Testis (tissue), 3 donors: ENCODE results near the gene SEC61A1. TPM values are rescaled to one million over a fixed set of nuclear protein-coding genes. Genes with fewer than 3 reads are reported as not detected.

Experiments
- DNase-seq: peaks from one replicate; pipeline ENCODE4 v3.0.0-alpha.2; 2019
- H3K27ac ChIP-seq, 2 donors: fragments of 200-600 bp; sonication (generic); one replicate each; pipeline ENCODE4 v1.5.1; 2019
- H3K27me3 ChIP-seq: fragments of 200-600 bp; sonication (generic); one replicate; pipeline ENCODE4 v1.5.1; 2019
- H3K36me3 ChIP-seq: fragments of 200-600 bp; sonication (generic); one replicate; pipeline ENCODE4 v1.5.1; 2017; ENCODE audit warnings: low read depth; ENCODE audit errors: missing control alignments
- H3K4me1 ChIP-seq: fragments of 200-600 bp; sonication (generic); one replicate; pipeline ENCODE4 v1.5.1; 2019
- H3K4me3 ChIP-seq, 2 donors: fragments of 200-600 bp; sonication (generic); one replicate each; pipeline ENCODE4 v1.5.1; 2017 to 2019
- H3K9me3 ChIP-seq: fragments of 200-600 bp; sonication (generic); one replicate; pipeline ENCODE4 v1.5.1; 2017
- POLR2A ChIP-seq: fragments of 450-650 bp; IDR thresholded peaks from one replicate; pipeline ENCODE4 v1.6.1; 2017; ENCODE audit warnings: antibody characterized with exemption, mild to moderate bottlenecking, moderate library complexity
- WGBS, 2 donors: methylation state at CpG; one replicate each; pipeline ENCODE4 v1.1.5; 2018; 5-methylcytosine and 5-hydroxymethylcytosine counted together
- intact Hi-C: fragments of 100-400 bp; cut with DNase I; formaldehyde crosslinking; loops from one replicate; pipeline ENCODE4 v1.15.1; 2023; ENCODE audit warnings: low total_unique reads
- polyA plus RNA-seq: library from polyadenylated mRNA; stranded (reverse); fragments of 350-450 nt; fragmentation: Illumina TruSeq; extraction: RNeasy Lipid Tissue Mini Kit (QIAGEN cat#74804); gene quantifications from one replicate; pipeline ENCODE4 v1.2.3, GENCODE V29; 2014; ENCODE audit warnings: low read depth, low replicate concordance; ENCODE audit not compliant: insufficient read depth
- total RNA-seq, 2 donors: library from RNA; depleted of rRNA; stranded (reverse); fragments of >200 nt; gene quantifications; one replicate each; pipeline ENCODE4 v1.2.3, GENCODE V29; 2016
- TF ChIP-seq, protein P1 (sequence below), 3 experiments: fragments of 450-650 bp in 2 of 3; fragments of 200-600 bp in 1 of 3; sonication (generic) in 1 of 3; IDR thresholded peaks; one replicate each; pipeline ENCODE4 v1.5.1; 2016 to 2019; ENCODE audit warnings: antibody characterized with exemption in 3 of 3, mild to moderate bottlenecking in 2 of 3, moderate library complexity in 1 of 3

SEC61A1 gene
- total and polyA plus RNA-seq, 3 donors from 2014 or later = 119 to 137 (median 129) TPM

DNA sequence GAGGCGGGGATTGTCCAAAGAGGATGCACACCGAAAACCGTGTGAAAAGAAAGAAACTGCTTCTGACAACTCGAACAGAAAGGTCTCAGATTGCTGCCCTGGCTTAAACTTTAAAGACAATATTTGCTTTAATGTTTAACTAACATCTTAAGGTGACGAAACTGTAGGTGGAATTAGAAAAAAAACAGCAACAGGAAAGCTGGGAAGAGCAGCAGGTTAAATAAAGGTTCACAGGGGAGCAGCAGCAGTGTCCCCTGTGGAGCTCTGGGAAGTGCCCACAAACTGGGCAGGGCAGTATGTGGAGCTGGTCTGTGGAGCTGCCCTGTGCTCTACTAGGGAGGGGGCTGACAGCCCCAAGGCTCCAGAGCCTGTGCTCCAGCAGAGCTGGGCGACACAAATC is 46.0 kb downstream of the SEC61A1 start:
- Histone ChIP-seq H3K27ac (no peak overlapping the region), H3K9me3 (no peaks in the 10 kb centered on the region), H3K36me3 (no peaks in the 10 kb centered on the region), H3K4me1 (no peaks in the 10 kb centered on the region), H3K4me3 (no peak overlapping the region), H3K27me3 (no peaks in the 10 kb centered on the region)
- 93 to 97% methylated on average over 6 of the region's 6 CpGs for WGBS, 2 donors
- no peak for DNase-seq
- intact Hi-C loops = no loop called here
- TF ChIP-seq, protein P1, sequence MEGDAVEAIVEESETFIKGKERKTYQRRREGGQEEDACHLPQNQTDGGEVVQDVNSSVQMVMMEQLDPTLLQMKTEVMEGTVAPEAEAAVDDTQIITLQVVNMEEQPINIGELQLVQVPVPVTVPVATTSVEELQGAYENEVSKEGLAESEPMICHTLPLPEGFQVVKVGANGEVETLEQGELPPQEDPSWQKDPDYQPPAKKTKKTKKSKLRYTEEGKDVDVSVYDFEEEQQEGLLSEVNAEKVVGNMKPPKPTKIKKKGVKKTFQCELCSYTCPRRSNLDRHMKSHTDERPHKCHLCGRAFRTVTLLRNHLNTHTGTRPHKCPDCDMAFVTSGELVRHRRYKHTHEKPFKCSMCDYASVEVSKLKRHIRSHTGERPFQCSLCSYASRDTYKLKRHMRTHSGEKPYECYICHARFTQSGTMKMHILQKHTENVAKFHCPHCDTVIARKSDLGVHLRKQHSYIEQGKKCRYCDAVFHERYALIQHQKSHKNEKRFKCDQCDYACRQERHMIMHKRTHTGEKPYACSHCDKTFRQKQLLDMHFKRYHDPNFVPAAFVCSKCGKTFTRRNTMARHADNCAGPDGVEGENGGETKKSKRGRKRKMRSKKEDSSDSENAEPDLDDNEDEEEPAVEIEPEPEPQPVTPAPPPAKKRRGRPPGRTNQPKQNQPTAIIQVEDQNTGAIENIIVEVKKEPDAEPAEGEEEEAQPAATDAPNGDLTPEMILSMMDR (IDR thresholded peaks at IDR 0.05) = no peak
- TF ChIP-seq POLR2A = no peak

- no peaks in the 10 kb centered on the region for H3K4me1 ChIP-seq
- H3K4me3 ChIP-seq = no peak overlapping the region
- no peaks in the 10 kb centered on the region for H3K9me3 ChIP-seq
- WGBS, 2 donors = 66 to 97% methylated on average over 3 of the region's 3 CpGs
- H3K27me3 ChIP-seq = no peaks in the 10 kb centered on the region
- no peak overlapping the region for H3K27ac ChIP-seq
- no peaks in the 10 kb centered on the region for H3K36me3 ChIP-seq
- intact Hi-C loops = no loop called here
- TF ChIP-seq POLR2A = no peak
- TF ChIP-seq, protein P1 (IDR thresholded peaks at IDR 0.05) = no peak
- DNase-seq = no peak
Observed at GRCh38 chr3:128100161-128100560, 47.9 kb downstream of the SEC61A1 start.

DNA sequence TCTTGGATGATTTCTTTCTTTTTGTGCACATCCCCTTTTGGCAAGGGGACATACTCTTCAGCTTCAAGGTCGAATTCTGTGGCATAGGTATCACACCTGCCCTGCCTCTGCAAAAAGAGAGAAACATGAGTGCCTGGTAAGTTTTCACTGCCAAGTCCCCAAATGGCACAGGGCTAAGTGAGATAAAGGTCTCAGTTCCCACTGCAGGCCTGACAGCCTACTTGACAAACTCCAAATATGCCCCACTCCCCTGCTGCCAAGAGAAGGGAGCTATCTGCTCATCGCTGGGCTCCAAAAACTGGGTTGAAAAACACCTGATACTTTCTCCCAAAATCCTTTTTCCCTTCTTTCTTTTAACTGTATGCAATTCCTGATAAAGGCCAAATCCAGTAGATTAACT is 48.4 kb downstream of the SEC61A1 start:
- WGBS, 2 donors = 81 to 88% methylated on average over 2 of the region's 2 CpGs
- DNase-seq = no peak
- no peak for TF ChIP-seq POLR2A
- TF ChIP-seq, protein P1 (IDR thresholded peaks at IDR 0.05) = no peak
- Histone ChIP-seq H3K27ac (no peak overlapping the region), H3K27me3 (no peaks in the 10 kb centered on the region), H3K9me3 (no peaks in the 10 kb centered on the region), H3K36me3 (no peaks in the 10 kb centered on the region), H3K4me1 (no peaks in the 10 kb centered on the region), H3K4me3 (no peak overlapping the region)
- intact Hi-C loops = no loop called here

DNA sequence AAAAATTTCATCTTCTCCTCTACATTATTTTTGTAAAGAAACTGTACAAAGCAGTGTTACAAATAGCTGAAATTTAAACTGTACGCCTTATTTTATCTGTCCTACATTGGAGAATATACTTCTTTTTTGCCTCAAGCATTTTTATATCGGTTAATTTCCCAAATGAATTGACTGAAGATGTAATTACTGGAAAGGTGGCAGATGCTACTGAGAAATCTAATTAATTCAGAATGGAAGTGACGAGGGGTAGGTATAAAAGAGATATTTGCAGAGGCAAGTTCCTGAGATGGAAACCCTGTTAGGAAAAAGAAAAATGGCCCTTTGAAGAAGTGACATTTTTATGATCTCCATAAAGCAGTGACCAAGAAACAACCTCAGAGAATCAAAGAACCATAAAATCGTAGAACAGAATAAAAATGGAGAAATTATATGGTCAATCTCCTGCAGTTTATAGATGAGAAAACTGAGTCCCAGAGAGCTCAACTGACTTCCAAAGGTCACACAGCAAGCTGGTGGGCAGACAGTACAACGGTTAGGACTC is 51.0 kb downstream of the SEC61A1 start:
- WGBS, 2 donors = 91 to 93% methylated on average over 5 of the region's 5 CpGs
- Histone ChIP-seq H3K9me3 (no peaks in the 10 kb centered on the region), H3K4me3 (no peak overlapping the region), H3K27ac (no peak overlapping the region), H3K4me1 (no peaks in the 10 kb centered on the region), H3K27me3 (no peaks in the 10 kb centered on the region), H3K36me3 (no peaks in the 10 kb centered on the region)
- DNase-seq = no peak
- intact Hi-C loops = no loop called here
- TF ChIP-seq POLR2A = no peak
- TF ChIP-seq, protein P1 (IDR thresholded peaks at IDR 0.05) = no peak

DNA sequence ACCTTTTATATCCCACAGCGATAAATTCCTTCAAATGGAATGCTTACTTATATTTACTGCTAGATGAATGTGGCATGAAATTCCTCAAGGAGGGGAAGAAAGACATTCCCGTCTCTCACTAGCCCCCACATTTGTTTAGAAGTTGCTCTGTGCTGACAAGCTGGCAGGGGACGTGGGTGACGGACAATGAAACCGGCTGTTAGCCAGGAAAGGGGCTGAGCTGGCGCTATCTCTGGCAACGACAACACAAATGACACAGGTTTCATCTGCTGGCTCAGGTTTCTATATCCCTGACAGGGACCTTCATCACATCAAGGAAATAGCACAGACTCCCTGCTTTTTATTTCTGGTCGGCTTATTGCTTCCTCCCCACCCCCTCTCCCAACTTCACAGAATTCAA is 55.6 kb downstream of the SEC61A1 start:
- no peaks in the 10 kb centered on the region for H3K36me3 ChIP-seq
- TF ChIP-seq, protein P1 (IDR thresholded peaks at IDR 0.05) = no peak
- TF ChIP-seq POLR2A = no peak
- no peak overlapping the region for H3K27ac ChIP-seq
- no peaks in the 10 kb centered on the region for H3K9me3 ChIP-seq
- no peak overlapping the region for H3K4me3 ChIP-seq
- H3K27me3 ChIP-seq = no peaks in the 10 kb centered on the region
- WGBS, 2 donors = 65 to 83% methylated on average over 8 of the region's 8 CpGs
- intact Hi-C loops = no loop called here
- no peaks in the 10 kb centered on the region for H3K4me1 ChIP-seq
- DNase-seq = no peak
